Activated B cell treated with CpG ODN at 0.5 μM for 24 hours (primary cell): ENCODE measurements around the gene TBC1D12. TPM values are rescaled to one million over a fixed set of nuclear protein-coding genes. Genes with fewer than 3 reads are reported as not detected.

ENCODE experiments used
- ATAC-seq: fragments of 200-7000 bp; cut with Tn5 transposase; one replicate; pipeline ENCODE4 v1.10.0; 2021; ENCODE audit warnings: low read depth, mild to moderate bottlenecking, moderate library complexity
- CTCF ChIA-PET: fragments of 350-600 bp; sonication (Branson Sonifier 250); formaldehyde crosslinking; loops from one replicate; lab custom pipeline; 2021; ENCODE audit warnings: antibody characterized with exemption; lab: Charles Lee
- POLR2A ChIA-PET: fragments of 350-600 bp; sonication (Branson Sonifier 250); formaldehyde crosslinking; loops from one replicate; lab custom pipeline; 2021; ENCODE audit warnings: antibody characterized with exemption; lab: Charles Lee
- DNase-seq: peaks from one replicate; pipeline ENCODE4 v3.0.0; 2022
- H3K27ac Mint-ChIP-seq: one replicate; pipeline ENCODE4 v1.8.0; 2020; ENCODE audit warnings: mixed read lengths
- H3K27me3 Mint-ChIP-seq: one replicate; pipeline ENCODE4 v1.8.0; 2021; ENCODE audit warnings: mixed read lengths
- H3K36me3 Mint-ChIP-seq: one replicate; pipeline ENCODE4 v1.8.0; 2021; ENCODE audit warnings: low read depth, mixed read lengths
- H3K4me1 Mint-ChIP-seq: one replicate; pipeline ENCODE4 v1.8.0; 2021; ENCODE audit warnings: mixed read lengths
- H3K4me3 Mint-ChIP-seq: one replicate; pipeline ENCODE4 v1.8.0; 2020; ENCODE audit warnings: mild to moderate bottlenecking, mixed read lengths
- H3K9me3 Mint-ChIP-seq: one replicate; pipeline ENCODE4 v1.8.0; 2020; ENCODE audit warnings: mixed read lengths
- CTCF ChIP-seq: fragments of 200-600 bp; IDR thresholded peaks from one replicate; pipeline ENCODE4 v1.8.0; 2022; ENCODE audit warnings: antibody characterized with exemption, mild to moderate bottlenecking
- intact Hi-C: fragments of 100-400 bp; cut with micrococcal nuclease; formaldehyde crosslinking; loops from one replicate; pipeline ENCODE4 v1.15.1; 2024
- total RNA-seq: library from RNA; stranded (reverse); gene quantifications from 2 replicates; pipeline ENCODE4 v1.2.3, GENCODE V29; 2022

Gene TBC1D12
- total RNA-seq, 1 donor from 2014 or later, result 6.1 TPM

- TF ChIP-seq CTCF, result no peak
- H3K36me3 Mint-ChIP-seq, result peaks cover 26% of the 10 kb centered on the region
- H3K27ac Mint-ChIP-seq, result no peak overlapping the region
- no peaks in the 10 kb centered on the region for H3K27me3 Mint-ChIP-seq
- no peak overlapping the region for H3K4me3 Mint-ChIP-seq
- no peaks in the 10 kb centered on the region for H3K4me1 Mint-ChIP-seq
- H3K9me3 Mint-ChIP-seq, result no peaks in the 10 kb centered on the region
- ATAC-seq (no peak), DNase-seq (no peak)
- CTCF ChIA-PET, result no interaction called here
- intact Hi-C loops, result no loop called here
- POLR2A ChIA-PET, result no interaction called here
Measured at GRCh38 chr10:94571528-94571927, 169.2 kb downstream of the TBC1D12 start.

GRCh38 chr10:94578790-94579189 is 176.4 kb downstream of the TBC1D12 start:
- intact Hi-C loops, result no loop called here
- ChIA-PET CTCF (no interaction called here), POLR2A (interaction anchor here (0.5 kb wide), 1 partner anchor 15 kb away, joined by 9 read pairs; no protein-coding TSS in a partner anchor)
- Mint-ChIP-seq H3K9me3 (no peaks in the 10 kb centered on the region), H3K4me1 (no peaks in the 10 kb centered on the region), H3K27ac (no peak overlapping the region), H3K4me3 (no peak overlapping the region), H3K27me3 (no peaks in the 10 kb centered on the region), H3K36me3 (peaks cover 9% of the 10 kb centered on the region)
- TF ChIP-seq CTCF, result no peak
- DNase-seq, result no peak
- ATAC-seq, result no peak

- ChIA-PET POLR2A (no interaction called here), CTCF (no interaction called here)
- Mint-ChIP-seq H3K36me3 (peaks cover 10% of the 10 kb centered on the region), H3K9me3 (no peaks in the 10 kb centered on the region), H3K27ac (no peak overlapping the region), H3K4me3 (no peak overlapping the region), H3K27me3 (no peaks in the 10 kb centered on the region), H3K4me1 (no peaks in the 10 kb centered on the region)
- intact Hi-C loops, result no loop called here
- ATAC-seq, result no peak
- no peak for TF ChIP-seq CTCF
- no peak for DNase-seq
Measured at GRCh38 chr10:94583124-94583523, 180.8 kb downstream of the TBC1D12 start.

Other genes with a start within 250 kb of the TBC1D12 start
- gene NOC3L, start 39.6 kb upstream of the TBC1D12 start, total RNA-seq, result 46.7 and 50.8 TPM in 2 replicates
- 23.8 and 27.3 TPM in 2 replicates for gene HELLS, start 143.2 kb downstream of the TBC1D12 start, total RNA-seq